Hematopoietic multipotent progenitor cell treated with erythropoietin and hydrocortisone succinate and interleukin-3 and kit ligand, for 4 days (in vitro differentiated cells): ENCODE data around the gene MFN1.
A peak's percentile ranks its signal among the peaks of the same experiment; 100 is the strongest.
"Not testable (repeated sequence)": the region's sequence is repeated elsewhere in the genome, so short reads cannot be mapped to it uniquely, and the experiment has no call there.

Experiments
- DNase-seq: peaks from one replicate; pipeline ENCODE4 v3.0.0-alpha.2; 2015

The MFN1 gene

DNA sequence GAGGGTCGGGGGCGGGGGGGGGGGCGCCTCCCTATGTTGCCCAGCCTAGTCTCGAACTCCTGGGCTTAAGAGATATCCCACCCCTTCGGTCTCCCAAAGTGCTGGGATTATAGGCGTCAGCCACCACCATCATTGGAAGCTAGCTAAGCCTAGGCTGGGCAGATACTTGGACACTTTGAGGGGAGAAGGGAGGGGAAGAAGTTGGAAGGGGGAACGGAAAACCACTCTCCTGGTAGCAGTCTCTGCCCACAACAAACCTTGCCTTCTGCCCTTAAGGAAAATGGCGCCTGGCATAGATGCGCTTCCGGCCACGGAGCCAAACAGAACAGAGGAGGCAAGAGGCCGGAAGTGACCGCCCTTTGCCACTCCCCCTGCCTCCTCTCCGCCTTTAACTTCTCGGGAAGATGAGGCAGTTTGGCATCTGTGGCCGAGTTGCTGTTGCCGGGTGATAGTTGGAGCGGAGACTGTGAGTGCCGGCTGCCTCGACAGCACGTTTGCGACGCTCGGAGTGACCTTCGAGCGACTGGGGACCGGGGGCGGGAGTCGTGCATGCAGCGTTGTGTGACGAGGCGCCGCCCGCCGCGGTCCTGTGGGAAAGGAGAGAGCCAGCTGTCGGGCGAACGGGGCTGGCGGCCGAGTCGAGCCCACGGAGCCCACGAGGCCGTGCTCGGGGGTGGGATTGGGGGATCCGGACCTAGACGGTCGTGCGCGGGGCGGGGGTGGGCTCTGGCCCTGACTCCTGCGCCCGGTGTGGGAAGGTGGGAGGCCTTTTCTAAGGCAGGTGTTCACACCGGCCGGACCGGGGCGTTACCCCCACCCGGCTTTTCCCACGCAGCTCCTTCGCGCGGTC is at the start of gene MFN1:
Gene MFN1, plus strand, starts transcription at position 365 of the 850 bp plus-strand sequence. CDS start 1,143 bp downstream, outside the sequence.
- peak; percentile 98 for DNase-seq

GRCh38 chr3:179297971-179298725 is 49.4 kb upstream of the MFN1 start:
- DNase-seq = no peak

DNA sequence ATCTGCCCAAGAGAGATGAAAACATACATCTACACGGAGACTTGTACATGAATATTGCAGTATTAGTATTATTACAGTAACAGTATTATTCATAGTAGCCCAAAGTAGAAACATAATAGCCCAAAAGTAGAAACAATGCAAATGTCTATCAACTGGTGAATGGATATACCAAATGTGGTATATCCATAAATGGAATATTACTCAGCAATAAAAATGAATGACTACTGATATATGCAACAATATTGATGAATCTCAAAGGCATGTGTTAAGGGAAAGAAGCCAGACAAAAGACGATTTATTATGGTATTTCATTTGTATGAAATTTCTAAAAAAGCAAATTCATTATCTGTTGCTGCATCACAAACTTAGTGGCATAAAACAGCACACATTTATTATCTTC is 48.2 kb upstream of the MFN1 start:
- DNase-seq = no peak

GRCh38 chr3:179299999-179300613 is 47.4 kb upstream of the MFN1 start:
- DNase-seq = no peak

DNA sequence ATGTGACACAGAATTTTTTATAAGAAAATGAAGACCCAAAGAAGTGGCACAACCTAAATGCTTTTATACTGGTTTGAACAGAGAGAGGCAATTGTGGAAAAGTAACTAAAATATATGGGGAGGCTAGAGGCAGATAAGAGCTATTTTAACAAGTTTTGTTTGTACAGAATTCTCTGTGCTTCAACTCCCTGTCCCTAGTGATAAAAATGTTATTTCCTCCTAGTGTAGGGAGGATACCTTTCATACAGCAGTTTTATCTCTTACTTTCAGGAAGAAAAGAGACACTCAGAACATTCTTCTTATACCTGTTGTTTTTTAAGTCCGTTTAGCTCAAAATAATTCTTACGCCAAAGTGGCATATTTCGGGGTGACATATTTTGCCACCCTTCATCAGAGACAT is 45.9 kb upstream of the MFN1 start:
- DNase-seq = peak; percentile 67

DNA sequence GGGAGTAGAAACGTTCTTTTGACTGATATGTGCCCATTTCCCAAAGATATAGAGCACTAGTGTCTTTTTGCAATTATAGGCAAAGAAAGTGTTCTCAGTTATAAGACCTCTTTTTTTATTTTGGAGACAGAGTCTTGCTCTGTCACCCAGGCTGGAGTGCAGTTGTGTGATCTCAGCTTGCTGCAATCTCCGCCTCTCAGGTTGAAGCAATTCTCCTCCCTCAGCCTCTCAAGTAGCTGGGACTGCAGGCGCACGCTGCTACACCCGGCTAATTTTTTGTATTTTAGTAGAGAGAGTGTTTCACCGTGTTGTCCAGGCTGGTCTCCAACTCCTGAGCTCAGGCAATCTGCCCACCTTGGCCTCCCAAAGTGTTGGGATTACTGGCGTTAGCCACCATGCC is 45.4 kb upstream of the MFN1 start:
- DNase-seq = no peak

GRCh38 chr3:179304605-179305004 is 42.9 kb upstream of the MFN1 start:
- no peak for DNase-seq

DNA sequence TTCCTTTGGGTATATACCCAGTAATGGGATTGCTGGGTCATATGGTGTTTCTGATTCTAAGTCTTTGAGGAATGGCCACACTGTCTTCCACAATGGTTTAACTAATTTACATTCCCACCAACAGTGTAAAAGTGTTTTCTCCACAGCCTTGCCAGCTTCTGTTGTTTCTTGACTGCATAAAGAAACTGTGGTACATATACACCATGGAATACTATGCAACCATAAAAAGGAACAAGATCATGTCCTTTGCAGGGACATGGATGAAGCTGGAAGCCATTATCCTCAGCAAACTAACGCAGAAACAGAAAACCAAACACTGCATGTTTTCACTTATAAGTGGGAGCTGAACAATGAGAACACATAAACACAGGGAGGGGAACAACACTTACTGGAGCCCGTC is 40.1 kb upstream of the MFN1 start:
- not testable (repeated sequence) for DNase-seq

- no peak for DNase-seq
Measured at GRCh38 chr3:179308001-179308400, 39.5 kb upstream of the MFN1 start.

DNA sequence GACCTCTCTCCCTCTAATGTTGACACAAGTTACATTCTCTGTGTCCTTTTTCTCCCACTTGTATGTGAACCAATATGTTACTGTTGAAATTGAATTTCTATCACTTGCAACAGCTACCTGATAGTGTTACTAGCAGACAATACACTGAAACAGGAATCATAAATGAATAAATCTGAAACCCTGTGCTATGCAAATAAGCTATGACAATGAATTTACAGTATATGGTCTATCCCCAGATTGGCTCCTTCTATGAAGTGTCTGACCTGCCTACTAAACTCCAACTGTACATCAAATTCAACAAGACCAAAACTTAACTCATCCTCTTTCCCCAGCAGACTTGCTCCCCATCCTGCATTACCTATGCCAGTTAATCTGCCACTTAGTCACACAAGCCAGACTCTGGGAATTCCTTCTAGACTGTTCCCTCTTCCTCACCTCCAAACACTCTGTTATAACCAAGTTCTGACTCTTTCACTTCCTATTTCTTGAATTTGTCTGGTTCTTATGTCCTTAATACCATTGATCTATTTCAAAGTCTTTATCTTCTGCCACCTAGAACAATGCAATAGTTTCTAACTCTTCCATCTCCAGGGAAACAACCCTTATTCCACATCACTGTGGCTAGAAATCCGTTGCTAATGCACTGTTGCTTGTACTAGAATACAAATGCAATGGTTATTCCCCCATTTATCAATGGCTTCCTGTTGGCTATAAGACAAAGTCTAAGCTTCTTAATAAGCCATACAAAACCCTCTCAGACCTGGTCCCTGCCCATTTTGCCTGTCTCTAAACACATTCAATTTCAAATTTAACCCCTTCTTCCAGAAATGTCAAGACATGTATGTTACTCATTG is 38.1 kb upstream of the MFN1 start:
- no peak for DNase-seq

DNA sequence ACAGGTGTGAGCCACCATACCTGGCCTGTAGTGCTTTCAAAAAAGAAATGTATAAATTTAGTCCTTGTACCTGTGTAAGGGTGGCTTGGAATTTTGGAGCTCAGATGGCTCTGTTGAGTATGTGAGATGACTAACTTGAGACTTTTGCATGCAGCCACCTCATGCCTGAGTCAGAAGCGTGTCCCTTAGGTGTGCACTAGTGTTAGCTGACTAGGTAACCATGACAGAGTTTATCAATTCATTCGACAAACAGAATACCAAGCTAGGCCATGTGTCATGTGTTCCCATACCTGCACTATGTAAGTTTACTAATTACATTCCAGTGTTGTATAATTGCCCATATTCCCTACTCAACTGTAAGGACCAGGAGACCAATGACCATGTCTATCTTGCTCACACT is 28.6 kb upstream of the MFN1 start:
- no peak for DNase-seq

DNA sequence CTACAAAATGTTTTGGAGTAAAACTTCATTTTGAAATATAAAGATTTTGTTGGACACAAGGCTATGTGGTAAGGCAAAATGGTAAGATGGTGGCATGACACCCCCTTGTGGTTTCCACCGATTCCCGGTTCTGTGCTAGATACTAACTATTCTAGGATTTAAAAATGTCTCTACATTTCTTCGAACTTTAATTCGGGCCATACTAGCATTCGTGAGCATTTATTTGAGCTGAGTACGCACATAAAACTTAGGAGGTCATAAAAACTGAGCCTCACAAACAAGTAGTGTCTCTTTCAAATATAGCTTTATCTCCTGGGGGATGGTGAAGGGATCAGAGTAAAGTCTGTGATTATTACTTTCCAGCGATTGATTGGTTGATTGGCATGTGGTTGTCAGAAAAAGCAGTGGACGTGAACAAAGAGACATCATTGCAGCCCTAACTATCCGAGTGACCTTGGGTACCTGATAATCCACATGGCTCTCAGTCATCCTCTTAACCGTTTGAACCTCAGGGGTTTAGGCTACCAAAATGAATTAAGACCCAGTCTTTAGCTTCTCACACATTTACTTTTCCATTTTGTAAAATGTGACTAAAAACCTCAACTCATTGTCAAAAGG is 25.7 kb upstream of the MFN1 start:
- peak; percentile 72 for DNase-seq

- peak; percentile 95 for DNase-seq
Measured at GRCh38 chr3:179322286-179323196, 25.0 kb upstream of the MFN1 start, which contains the start of gene ZNF639. Gene ZNF639 (plus strand): TSS chr3:179323031. CDS start chr3:179328294, 5,263 bp downstream.

- DNase-seq = peak; percentile 86
Measured at GRCh38 chr3:179323197-179324110, 24.1 kb upstream of the MFN1 start.

DNA sequence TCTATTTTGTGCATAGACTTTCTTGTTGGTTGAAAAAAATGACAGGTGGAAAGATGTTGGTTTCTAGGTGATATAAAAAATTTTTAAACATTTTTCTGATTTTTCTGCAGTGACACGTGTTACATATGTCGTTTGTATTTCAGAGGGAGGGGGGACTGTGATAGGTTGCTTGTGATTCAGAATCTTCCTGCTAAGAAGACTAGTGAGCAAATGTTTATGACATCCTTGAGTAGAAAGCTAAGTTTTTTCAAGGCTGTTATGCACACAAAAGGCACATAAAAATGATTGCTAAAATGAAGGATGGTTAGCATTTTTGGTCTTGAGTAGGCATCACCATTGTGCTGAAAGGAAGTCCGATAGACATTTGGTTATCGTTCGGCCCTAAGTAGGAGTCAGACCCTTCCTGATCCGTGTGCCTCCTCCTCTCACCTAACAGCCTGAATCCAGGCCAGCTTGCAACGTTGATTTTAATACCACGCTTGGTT is 23.2 kb upstream of the MFN1 start:
- peak; percentile 71 for DNase-seq

- DNase-seq = no peak
Measured at GRCh38 chr3:179330438-179330837, 17.1 kb upstream of the MFN1 start.

DNA sequence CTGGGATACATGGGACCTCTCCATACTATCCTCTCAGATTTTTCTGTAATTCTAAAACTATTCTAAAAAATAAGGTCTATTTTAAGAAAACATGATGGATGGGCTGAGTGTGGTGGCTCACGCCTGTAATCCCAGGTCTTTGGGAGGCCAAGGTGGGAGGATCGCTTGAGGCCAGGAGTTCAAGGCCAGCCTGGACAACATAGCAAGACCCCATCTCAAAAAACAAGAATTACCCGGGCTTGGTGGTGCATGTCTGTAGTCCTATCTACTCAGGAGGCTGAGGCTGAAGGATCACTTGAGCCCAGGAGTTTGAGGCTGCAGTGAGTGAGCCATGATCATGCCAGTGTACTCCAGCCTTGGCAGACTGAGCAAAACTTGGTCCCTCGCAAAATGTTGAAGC is 15.3 kb upstream of the MFN1 start:
- DNase-seq = no peak

- no peak for DNase-seq
Measured at GRCh38 chr3:179333084-179333483, 14.4 kb upstream of the MFN1 start.

- no peak for DNase-seq
Measured at GRCh38 chr3:179336345-179336929, 11.1 kb upstream of the MFN1 start.
